ENCODE measurements around the gene CCDC184.

DNA sequence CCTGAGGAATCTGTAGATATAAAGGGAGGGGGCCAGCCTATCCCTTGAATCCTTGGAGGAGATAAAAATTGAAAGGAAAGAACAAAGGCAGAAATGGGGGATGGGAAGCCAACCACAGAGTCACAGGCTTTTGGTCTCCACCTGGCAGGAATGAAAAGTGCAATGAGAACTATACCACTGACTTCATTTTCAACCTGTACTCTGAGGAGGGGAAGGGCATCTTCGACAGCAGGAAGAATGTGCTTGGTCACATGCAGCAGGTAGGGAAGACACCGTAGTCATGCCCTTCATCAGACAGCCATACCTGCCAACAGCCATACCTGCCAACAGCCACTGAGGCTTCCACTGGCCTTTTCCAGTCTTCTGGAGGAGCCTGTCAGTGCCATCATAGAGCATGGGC, 39.5 kb upstream of the CCDC184 start:
- TF ChIP-seq, protein P1, sequence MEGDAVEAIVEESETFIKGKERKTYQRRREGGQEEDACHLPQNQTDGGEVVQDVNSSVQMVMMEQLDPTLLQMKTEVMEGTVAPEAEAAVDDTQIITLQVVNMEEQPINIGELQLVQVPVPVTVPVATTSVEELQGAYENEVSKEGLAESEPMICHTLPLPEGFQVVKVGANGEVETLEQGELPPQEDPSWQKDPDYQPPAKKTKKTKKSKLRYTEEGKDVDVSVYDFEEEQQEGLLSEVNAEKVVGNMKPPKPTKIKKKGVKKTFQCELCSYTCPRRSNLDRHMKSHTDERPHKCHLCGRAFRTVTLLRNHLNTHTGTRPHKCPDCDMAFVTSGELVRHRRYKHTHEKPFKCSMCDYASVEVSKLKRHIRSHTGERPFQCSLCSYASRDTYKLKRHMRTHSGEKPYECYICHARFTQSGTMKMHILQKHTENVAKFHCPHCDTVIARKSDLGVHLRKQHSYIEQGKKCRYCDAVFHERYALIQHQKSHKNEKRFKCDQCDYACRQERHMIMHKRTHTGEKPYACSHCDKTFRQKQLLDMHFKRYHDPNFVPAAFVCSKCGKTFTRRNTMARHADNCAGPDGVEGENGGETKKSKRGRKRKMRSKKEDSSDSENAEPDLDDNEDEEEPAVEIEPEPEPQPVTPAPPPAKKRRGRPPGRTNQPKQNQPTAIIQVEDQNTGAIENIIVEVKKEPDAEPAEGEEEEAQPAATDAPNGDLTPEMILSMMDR (IDR thresholded peaks at IDR 0.05): no peak
- no peak for TF ChIP-seq POLR2A (IDR thresholded peaks at IDR 0.05)
